GM10847 (cell line): Measurements from ENCODE around the gene SYNE2.
A peak's percentile ranks its signal among the peaks of the same experiment; 100 is the strongest.

Experiments
- POLR2A ChIP-seq: IDR thresholded peaks from 2 replicates; pipeline ENCODE4 v1.6.1; 2011; ENCODE audit not compliant: insufficient read length; ENCODE audit errors: extremely low read depth

The SYNE2 gene

GRCh38 chr14:63852817-63853731 lies at the start of gene SYNE2:
TSS of gene SYNE2 (plus strand) at chr14:63853004. CDS start at chr14:63909149, 56,145 bp downstream.
- TF ChIP-seq POLR2A, result peak; percentile 59

DNA sequence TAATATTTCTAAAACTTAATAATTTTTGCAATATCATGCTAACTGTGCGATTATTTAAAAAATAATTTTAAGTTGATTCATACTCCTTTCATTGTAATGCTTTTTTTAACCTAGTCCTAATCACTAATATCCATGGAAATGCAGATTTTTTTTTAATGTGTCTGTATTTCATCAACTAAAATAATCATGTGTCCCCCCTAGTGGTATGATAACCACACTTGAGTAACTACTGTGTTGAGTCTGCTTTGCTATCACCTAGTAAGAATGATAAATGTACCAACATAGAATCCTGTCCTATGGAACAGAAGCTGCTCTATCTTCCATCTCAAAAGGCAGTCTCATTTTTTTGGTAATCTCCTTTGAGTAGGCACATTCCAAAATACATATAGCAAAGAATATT lies 19.1 kb upstream of the SYNE2 start:
- no peak for TF ChIP-seq POLR2A

DNA sequence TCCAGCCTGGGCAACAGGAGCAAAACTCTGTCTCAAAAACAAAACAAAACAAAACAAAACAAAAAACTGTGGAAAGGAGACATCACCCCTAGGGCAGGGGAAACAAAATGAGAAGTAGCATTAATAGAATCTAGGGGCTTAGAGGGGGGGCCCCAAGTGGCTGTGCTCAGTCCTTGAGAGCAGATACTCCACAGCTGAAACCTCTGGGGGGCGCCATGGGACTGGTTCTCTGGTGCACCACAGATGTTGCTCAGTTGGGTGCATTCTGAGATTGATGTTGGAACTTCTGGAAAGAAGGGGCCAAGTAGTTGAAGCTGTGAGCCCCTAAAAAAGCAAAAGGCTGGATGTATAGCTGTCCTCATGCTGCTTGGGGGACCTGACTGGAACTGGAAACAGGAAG lies 11.8 kb upstream of the SYNE2 start:
- no peak for TF ChIP-seq POLR2A

DNA sequence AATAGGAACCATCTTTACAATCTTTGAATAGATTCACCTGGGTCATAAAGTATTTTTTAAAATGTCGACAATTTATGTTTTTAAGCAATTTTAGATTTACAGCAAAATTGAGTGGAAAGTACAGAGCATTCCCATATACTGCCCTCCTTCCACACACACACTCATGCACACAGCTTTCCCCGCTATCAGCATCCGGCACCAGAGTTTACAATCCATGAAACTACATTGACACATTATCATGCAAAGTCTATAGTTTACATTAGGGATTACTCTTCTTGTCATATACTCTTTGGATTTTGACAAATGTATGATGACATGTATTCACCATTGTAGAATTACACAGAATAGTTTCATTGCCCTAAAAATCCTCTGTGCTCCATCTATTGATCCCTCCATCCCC lies 9.0 kb upstream of the SYNE2 start:
- no peak for TF ChIP-seq POLR2A

DNA sequence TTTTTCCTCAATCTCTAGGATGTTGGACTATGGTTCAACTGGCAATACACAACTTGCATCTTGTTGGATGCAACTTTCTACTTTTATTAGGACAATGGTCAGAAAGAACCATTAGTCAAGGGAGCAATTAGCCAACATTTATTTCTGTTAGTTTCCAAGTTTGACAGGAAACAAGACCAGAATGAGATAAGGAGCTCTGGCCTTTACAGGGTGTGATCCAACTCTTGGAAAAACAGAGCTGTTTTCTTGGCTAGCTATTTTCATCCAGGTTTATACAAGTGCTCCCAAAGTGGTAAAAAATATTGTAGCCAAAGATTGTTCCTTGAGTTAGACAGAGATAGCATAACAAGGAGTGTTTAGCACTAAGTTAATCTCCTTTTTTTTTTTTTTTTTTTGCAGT lies 3.9 kb upstream of the SYNE2 start:
- TF ChIP-seq POLR2A, result no peak

DNA sequence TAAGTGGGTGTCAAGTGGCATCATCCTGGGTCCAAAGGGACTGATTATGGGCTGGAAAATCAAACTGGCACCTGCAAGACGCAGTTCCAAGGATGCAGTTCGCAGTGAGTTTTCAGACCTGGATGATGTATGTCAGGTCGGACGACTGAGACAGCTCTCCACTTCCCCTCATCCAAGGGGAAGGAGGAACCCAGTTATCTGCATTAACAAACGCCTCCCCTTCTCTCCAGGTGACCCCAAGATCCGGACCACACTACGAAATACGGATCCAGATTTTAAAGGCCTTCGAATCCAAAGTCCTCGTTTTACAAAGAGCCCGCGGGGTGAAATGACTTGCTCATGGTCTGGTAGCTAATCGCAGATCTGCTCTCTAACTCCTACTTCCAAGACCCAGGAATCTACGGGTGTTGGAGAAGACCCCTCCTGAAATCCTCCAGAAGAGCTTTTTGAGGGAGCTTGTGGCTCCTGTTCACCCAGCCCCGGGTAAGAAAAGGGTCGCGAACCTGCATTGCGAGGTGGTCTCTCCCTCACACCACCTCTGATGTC lies 460 bp upstream of the SYNE2 start:
- TF ChIP-seq POLR2A, result no peak

DNA sequence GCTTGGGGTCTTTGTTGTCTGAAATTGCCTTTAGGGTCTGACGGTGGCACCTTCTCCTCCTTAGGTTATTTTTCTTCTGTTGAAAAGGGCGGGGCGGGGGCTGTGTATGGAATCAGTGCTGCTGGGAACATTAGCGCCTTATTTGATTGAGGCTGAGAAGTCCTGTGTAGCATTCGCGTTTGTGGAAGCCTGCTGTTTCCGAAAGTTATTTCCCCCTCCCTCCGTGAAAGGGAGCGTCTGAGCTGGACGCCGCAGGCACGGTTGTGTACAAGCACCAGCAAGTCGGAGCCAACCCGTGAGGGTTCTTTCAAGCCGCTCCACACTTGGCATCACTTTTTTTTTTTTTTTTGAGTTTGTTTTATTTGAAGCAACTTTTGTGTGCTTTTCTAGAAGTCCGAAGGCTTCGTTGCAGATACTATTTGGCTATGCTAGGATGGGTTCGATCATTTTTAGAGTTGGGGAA lies 1.1 kb downstream of the SYNE2 start:
- TF ChIP-seq POLR2A, result no peak

- TF ChIP-seq POLR2A, result no peak
These were observed 1.5 kb downstream of the SYNE2 start for GRCh38 chr14:63854330-63854729.

DNA sequence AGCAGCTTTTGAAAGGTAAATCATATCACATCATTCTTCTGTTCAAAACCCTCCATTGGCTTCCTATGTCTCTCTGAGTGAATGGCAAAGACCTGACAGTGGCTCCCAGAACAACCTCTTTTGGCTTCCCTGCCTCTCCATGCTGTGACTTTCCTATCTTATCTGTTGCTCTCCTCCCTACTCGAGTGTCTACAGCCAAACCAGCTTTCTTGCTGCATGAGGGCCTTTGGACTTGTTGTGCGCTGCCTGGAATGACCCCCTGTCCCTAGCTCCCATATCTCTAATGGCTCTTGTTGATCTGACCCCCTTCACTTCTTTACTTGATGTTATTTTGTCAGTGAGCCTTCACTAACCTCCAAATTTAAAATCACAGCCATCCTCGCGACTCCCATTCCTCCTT lies 2.5 kb downstream of the SYNE2 start:
- no peak for TF ChIP-seq POLR2A

GRCh38 chr14:63857466-63858030 lies 4.7 kb downstream of the SYNE2 start:
- TF ChIP-seq POLR2A, result no peak

DNA sequence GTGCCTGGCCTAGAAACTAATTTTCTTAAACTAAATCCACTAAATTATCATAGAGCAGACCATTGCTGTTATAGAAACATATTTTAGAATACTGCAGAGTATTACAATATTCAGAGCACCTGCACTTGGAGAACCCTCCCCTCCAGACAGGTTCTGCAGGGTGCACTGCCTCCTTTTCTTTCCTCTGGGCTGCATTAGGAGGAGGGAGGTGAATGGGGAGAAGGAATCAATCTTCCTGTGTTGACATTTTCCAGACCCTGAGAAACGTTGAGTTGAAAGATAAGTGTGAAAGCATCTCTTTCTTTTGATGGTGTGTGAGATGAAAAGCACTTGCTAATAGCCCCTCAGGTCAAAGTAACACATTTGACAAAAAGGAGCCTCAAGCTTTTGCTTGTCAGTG lies 7.3 kb downstream of the SYNE2 start:
- TF ChIP-seq POLR2A, result no peak

- TF ChIP-seq POLR2A, result no peak
These were observed 9.4 kb downstream of the SYNE2 start for GRCh38 chr14:63862163-63862562.

- TF ChIP-seq POLR2A, result no peak
These were observed 10.2 kb downstream of the SYNE2 start for GRCh38 chr14:63863004-63863403.

DNA sequence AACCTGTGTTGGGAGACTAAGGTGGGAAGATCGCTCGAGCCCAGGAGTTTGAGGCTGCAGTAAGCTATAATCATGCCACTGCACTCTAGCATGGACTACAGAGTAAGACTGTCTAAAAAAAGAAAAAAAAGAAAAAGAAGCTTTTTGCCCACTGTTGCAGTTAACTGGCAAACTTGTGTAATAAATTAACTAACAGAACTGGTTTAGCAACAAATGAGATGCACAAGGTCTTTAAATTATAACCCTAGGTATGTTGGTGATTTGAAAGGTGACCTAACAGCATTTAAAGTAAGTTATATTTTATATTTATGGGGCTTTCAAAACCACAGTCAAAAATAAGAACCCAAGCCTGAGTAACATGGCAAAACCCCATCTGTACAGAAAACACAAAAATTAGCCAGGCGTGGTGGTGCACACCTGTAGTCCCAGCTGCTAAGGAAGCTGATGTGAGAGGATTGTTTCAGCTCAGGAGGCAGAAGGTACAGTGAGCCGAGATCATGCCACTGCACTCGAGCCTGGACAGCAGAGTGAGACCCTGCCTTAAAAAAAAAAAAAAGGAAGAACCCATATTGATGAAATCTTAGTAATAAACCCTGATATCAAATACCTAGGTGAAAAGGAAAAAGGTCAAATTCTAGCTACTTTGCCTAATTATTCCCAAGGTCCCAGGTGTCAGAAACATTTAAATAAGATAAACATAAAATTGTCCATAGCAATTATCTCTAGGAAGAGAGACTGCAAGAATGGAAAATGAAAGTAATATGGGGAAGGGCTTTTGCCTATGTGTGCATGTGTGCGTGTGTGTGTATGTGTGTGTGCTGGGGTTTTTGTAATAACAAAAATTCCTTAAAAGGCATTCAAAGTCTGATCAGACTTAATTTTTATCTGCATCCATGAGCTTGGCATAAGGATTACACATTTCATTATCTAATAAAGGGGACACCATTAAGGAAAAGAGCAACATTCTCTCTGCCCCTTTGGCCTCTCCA lies 15.4 kb downstream of the SYNE2 start:
- TF ChIP-seq POLR2A, result no peak

DNA sequence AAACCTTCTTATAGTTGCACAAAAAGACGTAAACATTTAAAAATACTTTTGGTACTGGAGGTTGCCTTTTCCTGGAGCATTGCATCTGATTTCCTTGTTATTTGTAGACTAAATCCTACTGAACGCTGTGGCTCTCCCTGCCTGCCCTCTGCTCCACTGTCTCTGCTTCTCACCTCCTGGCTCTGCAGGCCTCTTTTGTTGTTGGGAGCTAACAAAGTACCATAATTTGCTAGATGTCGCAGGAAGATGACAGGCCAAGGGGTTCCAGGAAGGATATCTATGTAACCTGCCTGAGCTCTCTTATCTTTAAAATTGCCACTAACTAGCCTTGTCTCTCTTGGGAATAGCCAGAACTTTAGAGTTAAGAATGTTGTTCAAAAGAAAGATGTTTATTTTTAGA lies 21.4 kb downstream of the SYNE2 start:
- no peak for TF ChIP-seq POLR2A

- TF ChIP-seq POLR2A, result no peak
These were observed 22.5 kb downstream of the SYNE2 start for GRCh38 chr14:63875311-63875710.

DNA sequence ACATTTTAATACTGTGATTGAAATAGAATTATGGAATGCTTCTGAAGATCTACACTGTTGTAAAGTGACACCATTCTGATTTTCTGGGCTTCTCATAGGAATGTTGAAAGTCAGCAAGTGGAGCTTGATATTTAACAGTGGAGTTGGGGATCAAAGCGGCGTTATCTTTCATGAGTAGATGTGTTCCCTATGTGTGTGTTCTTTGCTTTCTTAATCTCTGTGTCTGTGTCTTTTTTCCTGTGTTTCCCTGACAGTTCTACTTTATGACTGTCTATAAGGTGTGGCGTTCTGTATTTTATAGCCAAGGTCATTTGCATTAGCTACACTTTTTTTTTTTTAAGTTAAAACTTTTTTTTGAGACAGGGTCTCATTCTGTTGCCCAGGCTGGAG lies 24.7 kb downstream of the SYNE2 start:
- TF ChIP-seq POLR2A, result no peak
